Stimulated activated CD8-positive, alpha-beta memory T cell treated with anti-CD3 and anti-CD28 coated beads, Interleukin-7, amount 100 ng/mL, for 48 hours (primary cell): ENCODE data around the gene GFRAL.

Experiments
- DNase-seq, 2 donors: peaks; one replicate each; pipeline ENCODE4 v3.0.0-alpha.2; 2020; ENCODE audit warnings: low read depth in 1 of 2; ENCODE audit errors: extremely low read depth in 1 of 2

GFRAL gene

DNA sequence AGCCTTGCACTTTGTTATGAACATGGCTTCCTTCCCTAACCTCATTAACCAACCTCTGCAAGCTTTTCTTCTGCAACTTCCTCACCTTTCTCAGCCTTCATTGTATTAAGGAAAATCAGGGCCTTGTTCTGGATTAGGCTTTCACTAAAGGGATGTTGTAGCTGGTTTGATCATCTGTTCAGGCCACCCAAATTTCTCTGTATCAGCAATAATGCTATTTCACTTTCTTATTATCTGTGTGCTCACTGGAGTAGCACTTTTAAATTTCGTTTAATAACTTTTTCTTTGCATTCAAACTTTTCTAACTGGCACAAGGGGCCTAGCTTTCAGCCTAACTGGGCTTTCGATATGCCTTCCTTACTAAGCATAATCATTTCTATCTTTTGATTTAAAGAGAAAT lies 96.7 kb downstream of the GFRAL start:
- DNase-seq: no peak

DNA sequence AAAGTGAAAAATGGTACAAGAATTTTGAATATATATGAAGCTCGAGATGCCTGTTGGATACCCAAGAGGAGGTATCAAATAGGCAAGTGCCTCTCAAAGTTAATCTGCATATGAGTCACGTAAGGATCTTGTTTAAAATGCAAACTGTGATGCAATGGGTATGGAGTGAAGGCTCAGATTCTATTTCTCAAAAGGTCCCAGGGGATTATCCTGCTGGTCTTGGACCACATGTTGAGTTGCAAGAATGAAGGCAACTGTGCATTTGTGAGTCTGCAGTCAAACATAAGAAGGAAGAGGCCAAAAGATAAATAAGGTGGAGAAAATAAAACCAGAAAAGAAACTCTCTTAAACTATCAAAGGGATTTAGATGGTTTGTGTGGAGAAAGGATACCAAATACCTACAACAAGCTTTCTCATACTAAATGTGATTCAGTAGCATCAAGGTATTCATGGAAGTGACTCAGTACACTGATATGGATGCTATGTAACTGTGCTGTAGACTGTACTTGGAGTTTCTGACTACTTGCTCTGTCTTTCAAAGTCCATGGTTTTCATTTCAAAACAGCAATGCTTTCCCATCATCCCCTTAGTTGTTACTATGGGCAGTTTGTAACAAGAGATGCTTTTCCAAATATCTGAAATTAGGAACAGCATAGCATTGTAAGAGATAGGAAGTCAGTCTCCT lies 106.3 kb downstream of the GFRAL start:
- DNase-seq: no peak

DNA sequence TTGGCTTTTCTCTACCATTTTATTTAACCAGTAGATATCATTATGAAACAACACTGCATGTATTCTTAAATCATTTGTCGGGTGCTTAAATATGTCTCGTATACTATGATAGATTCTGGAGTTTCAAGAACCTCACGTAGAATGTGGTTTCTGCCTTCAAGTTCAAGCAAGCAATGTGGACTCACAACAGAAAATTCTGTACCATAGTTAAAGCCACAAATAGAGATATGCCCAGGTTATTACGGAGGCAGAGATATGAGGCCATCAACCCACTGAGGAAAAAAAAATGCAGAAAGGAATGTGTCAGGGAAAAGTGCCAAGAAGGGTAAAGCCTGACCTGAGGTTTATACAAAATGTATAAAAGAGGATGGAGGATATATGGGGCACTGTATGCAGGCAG lies 109.9 kb downstream of the GFRAL start:
- DNase-seq: no peak

DNA sequence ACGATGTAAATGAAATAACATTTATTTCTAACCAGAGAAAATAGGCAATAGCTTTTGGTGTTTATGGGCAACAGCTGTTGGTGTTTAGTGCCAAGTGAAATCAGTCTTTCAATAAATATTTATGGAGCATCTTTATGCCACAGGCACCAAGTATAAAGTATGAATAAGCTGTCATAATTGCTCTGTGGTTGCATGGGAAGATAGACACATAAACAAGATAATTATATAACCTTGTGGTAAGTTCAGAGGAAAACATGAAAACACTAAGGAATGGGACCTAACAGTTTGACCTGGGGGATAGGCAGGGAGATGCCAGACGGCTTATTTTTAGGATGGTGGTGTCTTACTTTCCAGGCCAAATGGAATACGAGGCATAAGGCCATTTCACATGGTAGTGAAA lies 110.9 kb downstream of the GFRAL start:
- no peak for DNase-seq

DNA sequence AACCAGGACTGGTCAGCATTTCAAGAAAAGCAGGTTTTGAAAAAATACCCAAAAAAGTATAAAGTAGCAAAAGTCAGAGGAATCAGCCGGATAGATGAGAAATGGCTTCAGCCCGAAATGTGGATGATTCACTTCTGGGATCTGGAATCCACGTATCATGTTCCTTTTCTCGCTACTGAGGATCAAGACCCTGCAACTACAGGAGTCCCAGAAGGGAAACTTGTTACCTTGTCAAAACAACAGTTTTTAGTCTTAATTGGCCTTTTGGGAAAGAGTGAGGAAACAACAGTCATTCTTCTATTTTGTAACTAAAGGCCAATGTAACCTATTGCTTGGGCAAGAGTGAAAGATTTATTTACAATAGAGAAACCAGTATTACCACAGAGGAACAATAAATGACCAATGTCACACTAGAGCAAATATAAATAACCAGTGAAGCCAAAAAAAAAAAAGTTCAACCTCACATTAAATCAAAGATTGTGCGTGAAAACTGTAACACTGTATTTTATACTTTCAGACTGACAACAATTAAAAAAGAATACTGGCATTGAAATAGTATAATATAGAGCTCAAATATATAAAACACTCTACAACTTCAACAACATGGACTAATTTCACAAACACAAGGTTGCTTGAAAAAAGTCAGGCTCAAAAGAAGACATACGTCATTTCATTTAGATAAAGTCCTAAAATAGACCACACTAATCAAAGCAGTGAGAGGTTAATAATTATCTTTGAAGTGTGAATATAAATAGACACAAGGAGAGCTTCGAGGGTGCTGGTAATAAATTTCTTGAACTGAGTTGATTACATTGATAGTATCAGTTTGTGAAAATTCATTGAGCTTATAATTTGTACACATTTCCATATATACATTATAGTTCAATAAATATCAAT lies 116.2 kb downstream of the GFRAL start:
- no peak for DNase-seq

DNA sequence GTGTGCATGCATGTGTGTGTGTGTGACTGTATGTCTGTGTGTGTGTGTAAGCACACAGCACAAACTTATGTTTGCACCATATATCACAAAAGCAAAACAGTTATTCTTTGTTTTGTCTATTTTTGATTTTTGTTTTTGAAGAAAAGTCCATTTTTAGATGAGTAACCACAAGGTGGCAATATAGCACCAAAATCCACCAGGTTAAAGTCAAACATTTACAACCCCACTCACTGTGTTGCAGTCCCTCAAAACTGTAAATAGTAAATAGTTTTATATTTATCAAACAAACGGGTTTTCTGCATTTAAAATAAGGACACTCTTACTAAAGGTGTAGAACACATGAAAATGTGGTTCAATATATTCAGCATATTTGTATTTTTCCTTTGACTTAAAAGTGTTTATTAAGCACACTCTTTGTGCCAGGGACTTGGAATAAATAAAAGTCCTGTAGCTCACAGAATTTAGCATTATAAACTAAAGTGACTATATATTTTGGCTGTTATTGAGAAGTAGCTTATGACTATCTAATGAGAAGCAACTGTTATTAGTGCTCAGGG lies 118.5 kb downstream of the GFRAL start:
- no peak for DNase-seq

DNA sequence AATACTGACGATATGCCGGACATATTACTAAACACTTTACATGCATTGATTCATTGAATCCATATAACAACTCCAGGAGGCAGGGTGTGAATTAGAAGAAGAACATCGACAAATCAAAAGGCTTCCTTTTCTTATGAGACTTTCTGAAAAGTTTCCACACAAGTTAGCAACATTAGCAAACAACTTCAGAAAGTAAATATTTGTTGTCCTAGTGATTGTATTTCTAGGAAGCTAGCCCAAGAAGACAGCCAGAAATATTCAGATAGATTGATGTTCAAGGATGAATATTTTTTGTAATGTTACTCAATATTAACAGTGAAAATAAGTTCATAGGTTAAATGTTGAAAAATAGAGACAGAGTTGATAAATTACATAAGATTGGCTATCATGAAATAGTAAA lies 120.6 kb downstream of the GFRAL start:
- DNase-seq: no peak

DNA sequence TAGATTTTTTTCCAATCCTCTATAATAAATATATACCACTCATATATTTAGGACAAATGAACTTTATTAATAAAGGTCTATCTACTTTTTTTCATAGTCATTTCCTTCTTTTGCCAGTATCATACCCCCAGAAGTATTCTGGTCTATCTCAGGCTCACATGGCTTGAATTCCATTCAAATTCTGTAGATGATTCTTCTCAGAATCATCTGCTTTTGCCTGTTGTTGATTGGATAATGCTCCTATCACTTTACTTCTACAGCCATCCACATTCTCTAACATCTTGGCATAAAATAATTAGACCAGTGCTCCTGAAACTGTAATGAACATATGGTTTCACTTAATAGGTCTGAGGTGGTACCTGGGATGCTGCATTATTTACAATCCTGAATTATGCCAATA lies 121.2 kb downstream of the GFRAL start:
- no peak for DNase-seq

DNA sequence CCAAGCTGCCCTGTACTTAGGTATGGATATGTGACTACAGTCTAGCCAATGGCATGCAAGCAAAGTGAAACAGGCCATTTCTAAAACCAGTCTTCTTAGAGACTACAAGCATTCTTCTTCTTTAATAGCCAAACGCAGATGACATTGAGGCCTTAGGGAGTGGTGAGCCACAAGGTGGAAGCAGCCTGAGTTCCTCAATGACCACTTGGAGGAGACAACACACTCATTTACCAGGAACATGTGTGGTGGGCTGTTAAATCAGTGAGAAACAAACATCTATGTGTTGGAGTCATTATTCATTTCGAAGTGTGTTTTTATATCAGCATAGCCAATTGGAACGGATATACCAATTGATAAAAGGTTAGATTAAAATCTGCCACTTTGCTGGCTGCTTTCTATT lies 122.0 kb downstream of the GFRAL start:
- no peak for DNase-seq

DNA sequence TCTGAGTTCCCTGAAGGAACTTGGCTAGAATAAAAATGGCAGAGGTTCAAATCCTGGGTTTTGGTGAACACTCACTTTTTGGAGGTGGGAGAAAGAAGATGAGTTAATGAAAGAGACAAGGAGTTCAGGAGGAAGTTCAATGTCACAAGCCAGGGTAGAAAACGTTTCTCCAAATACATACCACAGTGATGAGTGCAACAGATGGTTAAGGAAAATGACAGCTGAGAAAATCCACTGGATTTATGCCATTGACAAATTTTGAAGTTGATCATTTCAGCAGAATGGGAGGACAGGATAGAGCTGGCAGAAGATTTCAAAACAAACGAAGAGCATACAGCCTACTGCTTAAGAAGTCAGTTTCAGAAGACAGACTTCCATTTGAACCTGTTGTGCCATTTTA lies 122.7 kb downstream of the GFRAL start:
- DNase-seq: no peak
